Ishikawa (cell line): ENCODE data around the gene TYMP.

Source experiments
- CEBPB ChIP-seq: IDR thresholded peaks from 2 replicates; pipeline ENCODE4 v1.6.1; 2012
- CREB1 ChIP-seq: IDR thresholded peaks from 2 replicates; pipeline ENCODE4 v1.6.1; 2012; ENCODE audit warnings: low read depth
- EGR1 ChIP-seq: IDR thresholded peaks from 2 replicates; pipeline ENCODE4 v1.6.1; 2012
- EP300 ChIP-seq: IDR thresholded peaks from 2 replicates; pipeline ENCODE4 v1.6.1; 2012; ENCODE audit warnings: borderline replicate concordance
- FOXM1 ChIP-seq: IDR thresholded peaks from 2 replicates; pipeline ENCODE4 v1.6.1; 2012; ENCODE audit warnings: low read depth, borderline replicate concordance
- NFIC ChIP-seq: IDR thresholded peaks from 2 replicates; pipeline ENCODE4 v1.6.1; 2012
- RAD21 ChIP-seq: IDR thresholded peaks from 2 replicates; pipeline ENCODE4 v1.6.1; 2012; ENCODE audit warnings: low read depth
- TAF1 ChIP-seq: IDR thresholded peaks from 2 replicates; pipeline ENCODE4 v1.6.1; 2012; ENCODE audit warnings: low read depth, mild to moderate bottlenecking
- TCF12 ChIP-seq: IDR thresholded peaks from 2 replicates; pipeline ENCODE4 v1.6.1; 2012; ENCODE audit warnings: low read depth
- TEAD4 ChIP-seq: IDR thresholded peaks from 2 replicates; pipeline ENCODE4 v1.6.1; 2012
- USF1 ChIP-seq: IDR thresholded peaks from 2 replicates; pipeline ENCODE4 v1.6.1; 2012
- YY1 ChIP-seq: IDR thresholded peaks from 2 replicates; pipeline ENCODE4 v1.6.1; 2012; ENCODE audit warnings: low read depth
- ZBTB7A ChIP-seq: IDR thresholded peaks from 2 replicates; pipeline ENCODE4 v1.6.1; 2012; ENCODE audit warnings: low read depth
- TF ChIP-seq, protein P1 (sequence below): IDR thresholded peaks from 2 replicates; pipeline ENCODE4 v1.6.1; 2012
- TF ChIP-seq, protein P2 (sequence below): IDR thresholded peaks from 2 replicates; pipeline ENCODE4 v1.6.1; 2012; ENCODE audit warnings: low read depth, mild to moderate bottlenecking

The TYMP gene, protein sequence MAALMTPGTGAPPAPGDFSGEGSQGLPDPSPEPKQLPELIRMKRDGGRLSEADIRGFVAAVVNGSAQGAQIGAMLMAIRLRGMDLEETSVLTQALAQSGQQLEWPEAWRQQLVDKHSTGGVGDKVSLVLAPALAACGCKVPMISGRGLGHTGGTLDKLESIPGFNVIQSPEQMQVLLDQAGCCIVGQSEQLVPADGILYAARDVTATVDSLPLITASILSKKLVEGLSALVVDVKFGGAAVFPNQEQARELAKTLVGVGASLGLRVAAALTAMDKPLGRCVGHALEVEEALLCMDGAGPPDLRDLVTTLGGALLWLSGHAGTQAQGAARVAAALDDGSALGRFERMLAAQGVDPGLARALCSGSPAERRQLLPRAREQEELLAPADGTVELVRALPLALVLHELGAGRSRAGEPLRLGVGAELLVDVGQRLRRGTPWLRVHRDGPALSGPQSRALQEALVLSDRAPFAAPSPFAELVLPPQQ

DNA sequence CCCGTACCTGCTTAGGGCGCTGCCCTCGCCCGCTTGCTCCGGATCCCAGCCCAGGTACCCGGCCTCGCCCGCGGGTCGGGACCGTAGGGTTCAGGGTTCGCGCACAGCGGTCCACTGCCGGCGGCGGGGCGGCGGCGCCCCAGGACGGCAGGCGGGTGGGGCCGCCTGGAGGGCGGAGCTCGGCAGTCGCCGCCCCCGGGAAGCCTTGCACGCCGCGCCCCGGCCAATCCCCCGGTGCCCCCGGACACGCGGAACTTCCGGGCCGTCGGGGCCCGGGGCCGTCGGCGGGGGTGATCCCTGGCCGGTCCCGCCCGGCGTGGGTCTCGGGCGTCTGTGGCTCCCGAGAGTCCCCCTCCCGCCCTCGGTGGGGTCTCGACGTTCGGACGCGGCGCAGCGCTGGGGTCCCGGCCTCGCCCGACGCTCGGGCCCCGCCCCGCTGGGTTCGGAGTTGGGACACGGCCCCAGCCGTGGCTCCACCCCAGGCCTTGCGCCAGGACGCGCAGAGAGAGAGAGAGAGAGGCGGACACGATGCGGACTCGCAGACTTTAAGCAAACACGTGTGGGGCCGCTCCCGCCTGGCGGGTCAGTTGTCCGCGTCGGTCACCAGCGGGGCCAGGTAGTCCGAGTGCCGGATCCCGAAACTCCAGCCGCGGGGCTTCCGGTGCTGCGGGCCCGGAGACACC is at the start of gene TYMP:
TSS of gene TYMP (minus strand) at position 116 of the 683 bp plus-strand sequence. CDS start 303 bp downstream, outside the sequence.
- no peak for TF ChIP-seq CEBPB
- TF ChIP-seq ZBTB7A, result no peak
- TF ChIP-seq RAD21, result no peak
- TF ChIP-seq, protein P1, sequence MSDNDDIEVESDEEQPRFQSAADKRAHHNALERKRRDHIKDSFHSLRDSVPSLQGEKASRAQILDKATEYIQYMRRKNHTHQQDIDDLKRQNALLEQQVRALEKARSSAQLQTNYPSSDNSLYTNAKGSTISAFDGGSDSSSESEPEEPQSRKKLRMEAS, result peak; percentile 96
- peak; percentile 25; the same call in 1 of the 2 replicates for TF ChIP-seq NFIC
- TF ChIP-seq TCF12, result peak; percentile 38; the same call in 1 of the 2 replicates
- no peak for TF ChIP-seq CREB1
- TF ChIP-seq EGR1, result no peak
- TF ChIP-seq, protein P2, sequence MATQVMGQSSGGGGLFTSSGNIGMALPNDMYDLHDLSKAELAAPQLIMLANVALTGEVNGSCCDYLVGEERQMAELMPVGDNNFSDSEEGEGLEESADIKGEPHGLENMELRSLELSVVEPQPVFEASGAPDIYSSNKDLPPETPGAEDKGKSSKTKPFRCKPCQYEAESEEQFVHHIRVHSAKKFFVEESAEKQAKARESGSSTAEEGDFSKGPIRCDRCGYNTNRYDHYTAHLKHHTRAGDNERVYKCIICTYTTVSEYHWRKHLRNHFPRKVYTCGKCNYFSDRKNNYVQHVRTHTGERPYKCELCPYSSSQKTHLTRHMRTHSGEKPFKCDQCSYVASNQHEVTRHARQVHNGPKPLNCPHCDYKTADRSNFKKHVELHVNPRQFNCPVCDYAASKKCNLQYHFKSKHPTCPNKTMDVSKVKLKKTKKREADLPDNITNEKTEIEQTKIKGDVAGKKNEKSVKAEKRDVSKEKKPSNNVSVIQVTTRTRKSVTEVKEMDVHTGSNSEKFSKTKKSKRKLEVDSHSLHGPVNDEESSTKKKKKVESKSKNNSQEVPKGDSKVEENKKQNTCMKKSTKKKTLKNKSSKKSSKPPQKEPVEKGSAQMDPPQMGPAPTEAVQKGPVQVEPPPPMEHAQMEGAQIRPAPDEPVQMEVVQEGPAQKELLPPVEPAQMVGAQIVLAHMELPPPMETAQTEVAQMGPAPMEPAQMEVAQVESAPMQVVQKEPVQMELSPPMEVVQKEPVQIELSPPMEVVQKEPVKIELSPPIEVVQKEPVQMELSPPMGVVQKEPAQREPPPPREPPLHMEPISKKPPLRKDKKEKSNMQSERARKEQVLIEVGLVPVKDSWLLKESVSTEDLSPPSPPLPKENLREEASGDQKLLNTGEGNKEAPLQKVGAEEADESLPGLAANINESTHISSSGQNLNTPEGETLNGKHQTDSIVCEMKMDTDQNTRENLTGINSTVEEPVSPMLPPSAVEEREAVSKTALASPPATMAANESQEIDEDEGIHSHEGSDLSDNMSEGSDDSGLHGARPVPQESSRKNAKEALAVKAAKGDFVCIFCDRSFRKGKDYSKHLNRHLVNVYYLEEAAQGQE, result no peak
- TF ChIP-seq TEAD4, result peak; percentile 21; the same call in 1 of the 2 replicates
- TF ChIP-seq TAF1, result 0 out of 2 replicates have a peak, but pooled peaks have one; percentile 35
- TF ChIP-seq USF1, result peak; percentile 25; the same call in 1 of the 2 replicates
- peak; percentile 57; the same call in 1 of the 2 replicates for TF ChIP-seq YY1
- no peak for TF ChIP-seq FOXM1
- no peak for TF ChIP-seq EP300

GRCh38 chr22:50578776-50579310 is 49.0 kb upstream of the TYMP start:
- no peak for TF ChIP-seq CEBPB
- TF ChIP-seq YY1, result no peak
- TF ChIP-seq CREB1, result no peak
- TF ChIP-seq RAD21, result no peak
- no peak for TF ChIP-seq FOXM1
- no peak for TF ChIP-seq TEAD4
- TF ChIP-seq TCF12, result no peak

- TF ChIP-seq NFIC, result no peak
- no peak for TF ChIP-seq TEAD4
- no peak for TF ChIP-seq EP300
- no peak for TF ChIP-seq CEBPB
- TF ChIP-seq RAD21, result no peak
- TF ChIP-seq, protein P1, result no peak
- no peak for TF ChIP-seq FOXM1
- TF ChIP-seq TCF12, result no peak
- TF ChIP-seq CREB1, result no peak
- TF ChIP-seq YY1, result no peak
- no peak for TF ChIP-seq TAF1
- TF ChIP-seq USF1, result no peak
- no peak for TF ChIP-seq EGR1
- TF ChIP-seq ZBTB7A, result no peak
- TF ChIP-seq, protein P2, result no peak
These were observed 48.4 kb upstream of the TYMP start, which contains the start of gene CPT1B for GRCh38 chr22:50577987-50578775. Gene CPT1B, minus strand, starts transcription at chr22:50578427. Its CDS starts 512 bp downstream, at chr22:50577915.

- TF ChIP-seq, protein P2, result no peak
- TF ChIP-seq ZBTB7A (no peak), YY1 (no peak), TCF12 (no peak), RAD21 (no peak), FOXM1 (no peak), NFIC (no peak), CEBPB (no peak), USF1 (no peak), CREB1 (no peak), EP300 (no peak), EGR1 (no peak), TAF1 (no peak)
- TF ChIP-seq, protein P1, result no peak
These were observed 47.8 kb upstream of the TYMP start for GRCh38 chr22:50577697-50577986.
